OCI-LY7 (cell line): Measurements from ENCODE around the gene FAM170B.

Experiments used
- CTCF ChIP-seq: fragments of 200-600 bp; sonication (generic); conservative IDR thresholded peaks from 2 replicates; pipeline ENCODE4 v1.5.1; 2014; ENCODE audit warnings: mild to moderate bottlenecking, antibody characterized with exemption, low read length, moderate library complexity, mixed read lengths
- EZH2phosphoT487 ChIP-seq: fragments of 200-600 bp; sonication (generic); IDR thresholded peaks from 2 replicates; pipeline ENCODE4 v1.6.1; 2018; ENCODE audit warnings: low read depth, borderline replicate concordance, mild to moderate bottlenecking, mixed run types, antibody characterized with exemption, low read length, moderate library complexity, mixed read lengths

GRCh38 chr10:49154641-49155040, 20.8 kb upstream of the FAM170B start:
- no peak for TF ChIP-seq CTCF
- no peak for TF ChIP-seq EZH2phosphoT487
